Endothelial cell of umbilical vein (primary cell): ENCODE results near the gene CSMD2.

Experiments
- EZH2 ChIP-seq: IDR thresholded peaks from 2 replicates; pipeline ENCODE4 v1.6.1; 2012; ENCODE audit warnings: borderline replicate concordance, low read depth, mild to moderate bottlenecking, moderate library complexity, low read length, inconsistent platforms; ENCODE audit not compliant: severe bottlenecking
- FOS ChIP-seq: IDR thresholded peaks from 2 replicates; pipeline ENCODE4 v1.6.1; 2011; ENCODE audit warnings: mild to moderate bottlenecking, low read length, moderate library complexity, borderline replicate concordance; ENCODE audit not compliant: insufficient read depth
- GATA2 ChIP-seq: IDR thresholded peaks from 2 replicates; pipeline ENCODE4 v1.7.0; 2011; ENCODE audit warnings: low read depth, mild to moderate bottlenecking, moderate library complexity, mixed read lengths, low read length; ENCODE audit not compliant: insufficient read length, insufficient read depth
- MYC ChIP-seq: IDR thresholded peaks from one replicate; pipeline ENCODE4 v1.6.1; 2011; ENCODE audit warnings: mild to moderate bottlenecking, low read depth, low read length
- POLR2A ChIP-seq: IDR thresholded peaks from 2 replicates; pipeline ENCODE4 v1.6.1; 2012; ENCODE audit warnings: low read depth, mild to moderate bottlenecking, control low read depth, low read length
- POLR2AphosphoS5 ChIP-seq: IDR thresholded peaks from 2 replicates; pipeline ENCODE4 v1.6.1; 2012; ENCODE audit warnings: low read depth, mild to moderate bottlenecking, control low read depth, low read length, moderate library complexity; ENCODE audit not compliant: insufficient read depth
- TF ChIP-seq, protein P1 (sequence below), 2 donors: IDR thresholded peaks; 1 replicate in 1 of 2; 2 replicates in 1 of 2; pipeline ENCODE4 v1.5.1; 2011; ENCODE audit warnings: low read length in 2 of 2, mild to moderate bottlenecking in 2 of 2, moderate library complexity in 2 of 2, control low read depth in 1 of 2, inconsistent platforms in 1 of 2, low read depth in 1 of 2; ENCODE audit not compliant: insufficient read depth in 1 of 2; ENCODE audit errors: extremely low read depth in 1 of 2
- TF ChIP-seq, protein P2 (sequence below): IDR thresholded peaks from 2 replicates; pipeline ENCODE4 v1.6.1; 2011; ENCODE audit not compliant: insufficient read depth, insufficient read length

DNA sequence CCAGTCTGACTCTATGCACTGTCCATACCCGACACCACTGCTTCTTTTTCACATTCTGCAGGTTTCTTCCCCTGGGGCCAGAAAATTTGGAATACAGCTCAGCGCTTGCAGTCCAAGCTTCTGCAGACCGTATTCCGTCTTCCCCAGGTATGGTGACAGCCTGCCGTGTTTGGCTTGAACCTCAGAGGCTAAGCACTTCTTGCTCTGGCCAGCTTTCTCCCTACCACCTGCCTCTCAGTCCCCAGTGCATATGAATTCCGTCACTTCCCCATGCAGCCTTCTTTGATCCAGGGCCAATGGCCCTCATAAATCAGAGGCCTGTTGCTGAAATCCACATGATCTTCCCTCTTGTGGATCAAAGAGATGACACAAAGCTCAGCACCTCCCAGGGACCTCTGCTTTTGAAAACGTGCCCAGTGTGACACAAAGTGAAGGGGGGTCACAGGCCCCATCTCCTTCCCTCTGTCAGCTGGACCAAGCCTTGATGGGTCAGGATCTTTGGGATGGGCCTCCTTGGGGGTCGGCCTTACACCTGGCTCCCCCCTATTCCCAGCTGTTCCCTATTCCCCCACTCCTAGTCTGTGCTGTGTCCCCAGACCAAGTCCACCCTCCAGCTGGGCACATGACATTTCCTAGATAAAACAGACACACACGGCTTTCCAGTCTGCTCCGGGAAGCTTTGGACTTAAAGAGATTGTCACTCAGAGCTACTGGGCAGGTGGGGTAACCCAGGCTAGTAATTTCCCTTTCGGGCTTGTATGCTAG, 234.5 kb downstream of the CSMD2 start:
- TF ChIP-seq, protein P1, sequence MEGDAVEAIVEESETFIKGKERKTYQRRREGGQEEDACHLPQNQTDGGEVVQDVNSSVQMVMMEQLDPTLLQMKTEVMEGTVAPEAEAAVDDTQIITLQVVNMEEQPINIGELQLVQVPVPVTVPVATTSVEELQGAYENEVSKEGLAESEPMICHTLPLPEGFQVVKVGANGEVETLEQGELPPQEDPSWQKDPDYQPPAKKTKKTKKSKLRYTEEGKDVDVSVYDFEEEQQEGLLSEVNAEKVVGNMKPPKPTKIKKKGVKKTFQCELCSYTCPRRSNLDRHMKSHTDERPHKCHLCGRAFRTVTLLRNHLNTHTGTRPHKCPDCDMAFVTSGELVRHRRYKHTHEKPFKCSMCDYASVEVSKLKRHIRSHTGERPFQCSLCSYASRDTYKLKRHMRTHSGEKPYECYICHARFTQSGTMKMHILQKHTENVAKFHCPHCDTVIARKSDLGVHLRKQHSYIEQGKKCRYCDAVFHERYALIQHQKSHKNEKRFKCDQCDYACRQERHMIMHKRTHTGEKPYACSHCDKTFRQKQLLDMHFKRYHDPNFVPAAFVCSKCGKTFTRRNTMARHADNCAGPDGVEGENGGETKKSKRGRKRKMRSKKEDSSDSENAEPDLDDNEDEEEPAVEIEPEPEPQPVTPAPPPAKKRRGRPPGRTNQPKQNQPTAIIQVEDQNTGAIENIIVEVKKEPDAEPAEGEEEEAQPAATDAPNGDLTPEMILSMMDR (IDR thresholded peaks at IDR 0.05; ENCODE audit: extremely low read depth in 1 of 2, insufficient read depth in 1 of 2, low read depth in 1 of 2, low read length in 2 of 2) = no peak
- no peak for TF ChIP-seq POLR2AphosphoS5
- no peak for TF ChIP-seq FOS
- no peak for TF ChIP-seq POLR2A
- no peak for TF ChIP-seq EZH2
- TF ChIP-seq GATA2 = no peak
- no peak for TF ChIP-seq MYC
- TF ChIP-seq, protein P2, sequence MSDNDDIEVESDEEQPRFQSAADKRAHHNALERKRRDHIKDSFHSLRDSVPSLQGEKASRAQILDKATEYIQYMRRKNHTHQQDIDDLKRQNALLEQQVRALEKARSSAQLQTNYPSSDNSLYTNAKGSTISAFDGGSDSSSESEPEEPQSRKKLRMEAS = no peak
